ENCODE results near the gene VWDE. TPM values are rescaled to one million over a fixed set of nuclear protein-coding genes. Genes with fewer than 3 reads are reported as not detected.

Gene VWDE
- total RNA-seq, 1 experiment from 2014 or later: 13.7 TPM

DNA sequence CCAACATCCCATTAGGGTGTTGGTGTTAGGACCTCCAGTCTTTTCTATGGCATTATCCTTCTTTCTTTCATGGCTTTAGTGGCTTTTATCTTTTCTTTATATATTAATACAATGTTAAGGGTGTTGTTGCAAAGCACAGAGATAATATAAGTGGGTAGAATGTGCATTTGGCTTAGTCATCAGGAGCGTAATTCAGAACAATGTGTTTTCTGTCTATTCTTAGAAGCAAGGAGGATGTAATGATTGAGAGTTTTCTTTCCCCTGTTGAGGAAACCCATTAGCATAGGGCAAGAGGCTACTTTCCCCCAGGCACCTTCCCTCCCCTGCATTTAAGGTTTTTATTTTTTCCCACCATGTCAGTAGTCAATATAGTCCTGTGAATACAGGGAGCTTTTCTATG, 112.9 kb downstream of the VWDE start:
- no peak overlapping the region for H3K27ac ChIP-seq (ENCODE audit: low read depth, low read length)
- ChIA-PET RAD21 (ENCODE audit: low non-redundant PET in 1 of 2, low total read pairs in 2 of 2, uncharacterized antibody in 2 of 2, unreplicated experiment in 2 of 2) (no interaction called here), POLR2A (no interaction called here), CTCF (no interaction called here)
- DNase-seq (ENCODE audit: low read depth, low spot score) (no peak), ATAC-seq (no peak)
- no peaks in the 10 kb centered on the region for H3K9me2 ChIP-seq (ENCODE audit: insufficient read depth)
- 0 out of 4 replicates have a peak, but pooled peaks cover 0 to 2% of the 10 kb centered on the region in 2 experiments for H3K9me3 ChIP-seq (ENCODE audit: control insufficient read depth in 1 of 2, insufficient read depth in 1 of 2, low read depth in 1 of 2, low read length in 2 of 2)
- no TSS peak for BruUV-seq (replicated peaks)
- no peak overlapping the region for H3K4me3 ChIP-seq (replicated peaks in 1 of 2; ENCODE audit: low read depth in 1 of 2, low read length in 2 of 2)
- H3K36me3 ChIP-seq (ENCODE audit: control insufficient read depth in 1 of 2, insufficient read depth in 2 of 2, low read length in 2 of 2): no peaks in the 10 kb centered on the region
- no peak overlapping the region for H3K9ac ChIP-seq (ENCODE audit: low read length)
- TF ChIP-seq TCF7L2 (IDR thresholded peaks at IDR 0.05; ENCODE audit: borderline replicate concordance, extremely low read depth, insufficient read depth, insufficient read length) (no peak), ZFX (IDR thresholded peaks at IDR 0.05) (no peak), POLR2A (IDR thresholded peaks at IDR 0.05; ENCODE audit: borderline replicate concordance, extremely low read depth, insufficient read depth, insufficient read length) (no peak), EGR1 (IDR thresholded peaks at IDR 0.05; ENCODE audit: low read depth) (no peak), SRF (IDR thresholded peaks at IDR 0.05; ENCODE audit: low read depth) (no peak), ELF1 (IDR thresholded peaks at IDR 0.05; ENCODE audit: borderline replicate concordance, low read depth) (no peak), SIN3A (IDR thresholded peaks at IDR 0.05; ENCODE audit: low read depth) (no peak), CTCF (IDR thresholded peaks at IDR 0.05 in 2 of 3, conservative IDR thresholded peaks at IDR 0.05 in 1 of 3; ENCODE audit: borderline replicate concordance in 1 of 3, insufficient read depth in 1 of 3, low read depth in 2 of 3, low read length in 2 of 3) (no peak), YY1 (IDR thresholded peaks at IDR 0.05; ENCODE audit: extremely low read depth, insufficient replicate concordance, low read depth, low read length) (no peak), ATF3 (IDR thresholded peaks at IDR 0.05) (no peak), FOSL1 (IDR thresholded peaks at IDR 0.05; ENCODE audit: low read depth) (no peak), ZNF274 (IDR thresholded peaks at IDR 0.05; ENCODE audit: low read depth, low read length) (no peak)
- TF ChIP-seq, protein P1, sequence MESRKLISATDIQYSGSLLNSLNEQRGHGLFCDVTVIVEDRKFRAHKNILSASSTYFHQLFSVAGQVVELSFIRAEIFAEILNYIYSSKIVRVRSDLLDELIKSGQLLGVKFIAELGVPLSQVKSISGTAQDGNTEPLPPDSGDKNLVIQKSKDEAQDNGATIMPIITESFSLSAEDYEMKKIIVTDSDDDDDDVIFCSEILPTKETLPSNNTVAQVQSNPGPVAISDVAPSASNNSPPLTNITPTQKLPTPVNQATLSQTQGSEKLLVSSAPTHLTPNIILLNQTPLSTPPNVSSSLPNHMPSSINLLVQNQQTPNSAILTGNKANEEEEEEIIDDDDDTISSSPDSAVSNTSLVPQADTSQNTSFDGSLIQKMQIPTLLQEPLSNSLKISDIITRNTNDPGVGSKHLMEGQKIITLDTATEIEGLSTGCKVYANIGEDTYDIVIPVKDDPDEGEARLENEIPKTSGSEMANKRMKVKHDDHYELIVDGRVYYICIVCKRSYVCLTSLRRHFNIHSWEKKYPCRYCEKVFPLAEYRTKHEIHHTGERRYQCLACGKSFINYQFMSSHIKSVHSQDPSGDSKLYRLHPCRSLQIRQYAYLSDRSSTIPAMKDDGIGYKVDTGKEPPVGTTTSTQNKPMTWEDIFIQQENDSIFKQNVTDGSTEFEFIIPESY (IDR thresholded peaks at IDR 0.05; ENCODE audit: extremely low read depth, insufficient replicate concordance, low read length): no peak
- no peaks in the 10 kb centered on the region for H3K27me3 ChIP-seq (ENCODE audit: insufficient read depth, low read length)
- H4K20me1 ChIP-seq (ENCODE audit: insufficient read depth): no peaks in the 10 kb centered on the region
- no peak overlapping the region for H3K4me2 ChIP-seq (ENCODE audit: low read length)
- no peak overlapping the region for H2AFZ ChIP-seq (ENCODE audit: low read depth, low read length, poor library complexity, severe bottlenecking)
- H3K79me2 ChIP-seq (ENCODE audit: insufficient read depth, low read length): no peaks in the 10 kb centered on the region
- no peaks in the 10 kb centered on the region for H3K4me1 ChIP-seq (ENCODE audit: control insufficient read depth in 1 of 2, insufficient read depth in 2 of 2, low read length in 2 of 2)
- intact Hi-C loops (cut with micrococcal nuclease): no loop called here
